Stimulated activated CD4-positive, alpha-beta T cell treated with anti-CD3 and anti-CD28 coated beads, Interleukin-1b, Interleukin-23, amount 100 ng/mL, for 4 hours (primary cell): ENCODE data around the gene CACNA1C.
"Not testable (repeated sequence)": the region's sequence is repeated elsewhere in the genome, so short reads cannot be mapped to it uniquely, and the experiment has no call there.

Experiments
- DNase-seq, 2 donors: peaks; one replicate each; pipeline ENCODE4 v3.0.0-alpha.2; 2020; ENCODE audit warnings: low read depth in 2 of 2

The CACNA1C gene

DNA sequence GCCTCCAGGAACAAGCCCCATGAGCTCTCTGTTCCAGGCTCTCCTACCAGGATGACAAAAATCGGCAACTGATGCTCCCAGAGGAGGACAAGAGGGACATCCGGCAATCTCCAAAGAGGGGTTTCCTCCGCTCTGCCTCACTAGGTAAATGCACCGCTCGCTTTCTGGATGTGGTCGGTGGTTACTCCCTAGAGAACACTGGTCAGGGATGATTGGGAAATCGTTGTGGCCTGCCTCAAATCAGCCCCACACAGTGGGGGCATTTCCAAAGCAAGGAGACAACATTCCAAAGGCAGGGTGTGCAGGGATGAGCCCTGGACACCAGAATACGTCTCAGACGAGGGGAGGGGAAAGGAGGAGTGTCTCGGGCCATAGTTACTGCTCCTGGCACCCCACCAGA, 689.2 kb downstream of the CACNA1C start:
- not testable (repeated sequence) for DNase-seq

GRCh38 chr12:2743478-2743877, 690.7 kb downstream of the CACNA1C start:
- DNase-seq, result no peak

DNA sequence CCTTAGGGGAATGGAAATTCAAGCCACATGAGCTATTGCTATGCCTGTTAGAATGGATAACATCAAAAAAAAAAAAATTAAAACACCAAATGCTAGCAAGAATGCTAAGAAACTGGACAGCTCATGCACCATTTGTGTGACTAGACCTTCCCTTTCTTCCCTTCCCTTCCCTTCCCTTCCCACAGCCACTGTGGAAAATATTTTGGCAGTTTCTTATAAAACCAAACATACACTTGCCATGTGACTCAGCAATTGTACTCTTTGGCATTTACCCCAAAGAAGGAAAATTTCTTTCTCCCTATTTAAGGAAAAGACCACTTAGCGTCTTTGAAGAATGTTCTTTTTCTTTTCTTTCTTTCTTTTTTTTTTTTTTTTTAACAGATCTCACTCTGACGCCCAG, 692.9 kb downstream of the CACNA1C start:
- no peak for DNase-seq
